Brain microvascular endothelial cell (primary cell): ENCODE results near the gene PPIF.

Source experiments
- DNase-seq: peaks from one replicate; pipeline ENCODE4 v3.0.0-alpha.2; 2020
- H3K27ac ChIP-seq: fragments of 250-450 bp; sonication (Bioruptor Pico); 2 replicates; pipeline ENCODE4 v1.5.1; 2020; ENCODE audit warnings: mild to moderate bottlenecking, moderate library complexity
- H3K27me3 ChIP-seq: fragments of 250-450 bp; sonication (Bioruptor Pico); replicated peaks from 2 replicates; pipeline ENCODE4 v1.5.1; 2020; ENCODE audit warnings: mild to moderate bottlenecking
- H3K36me3 ChIP-seq: fragments of 250-450 bp; sonication (Bioruptor Pico); replicated peaks from 2 replicates; pipeline ENCODE4 v1.5.1; 2020; ENCODE audit warnings: mild to moderate bottlenecking
- H3K4me3 ChIP-seq: 2 replicates; pipeline ENCODE4 v1.5.1; 2011; ENCODE audit warnings: low read depth, mild to moderate bottlenecking, control low read depth, low read length, moderate library complexity
- CTCF ChIP-seq: IDR thresholded peaks from 2 replicates; pipeline ENCODE4 v1.5.1; 2011; ENCODE audit warnings: low read depth, mild to moderate bottlenecking, moderate library complexity, low read length, control low read depth, inconsistent platforms; ENCODE audit errors: missing control alignments
- in situ Hi-C: cut with HindIII; loops from 2 replicates; pipeline ENCODE4 v1.10.0; 2017; ENCODE audit warnings: low sequenced_read_pairs, low pct_ligation_motif_present

PPIF gene

GRCh38 chr10:79385392-79385795 lies 38.1 kb downstream of the PPIF start:
- in situ Hi-C loops = no loop called here
- TF ChIP-seq CTCF = no peak
- DNase-seq = no peak
- no peak overlapping the region for H3K27ac ChIP-seq
- H3K4me3 ChIP-seq = no peak overlapping the region
- peaks cover 7% of the 10 kb centered on the region for H3K36me3 ChIP-seq
- H3K27me3 ChIP-seq = no peaks in the 10 kb centered on the region

- peaks cover 7% of the 10 kb centered on the region for H3K36me3 ChIP-seq
- no peaks in the 10 kb centered on the region for H3K27me3 ChIP-seq
- no peak overlapping the region for H3K27ac ChIP-seq
- no peak for DNase-seq
- H3K4me3 ChIP-seq = no peak overlapping the region
- in situ Hi-C loops = no loop called here
- TF ChIP-seq CTCF = peak; percentile 21
Observed at GRCh38 chr10:79385804-79386531, 38.7 kb downstream of the PPIF start.

- in situ Hi-C loops = no loop called here
Observed at GRCh38 chr10:79386637-79387465, 39.6 kb downstream of the PPIF start.

GRCh38 chr10:79387466-79387973 lies 40.3 kb downstream of the PPIF start:
- no peak for DNase-seq
- Histone ChIP-seq H3K27ac (no peak overlapping the region), H3K4me3 (no peak overlapping the region), H3K36me3 (peaks cover 7% of the 10 kb centered on the region), H3K27me3 (no peaks in the 10 kb centered on the region)
- no peak for TF ChIP-seq CTCF
- in situ Hi-C loops = no loop called here

More at GRCh38 chr10:79386637-79387465, 39.6 kb downstream of the PPIF start:
- Histone ChIP-seq H3K27me3 (no peaks in the 10 kb centered on the region), H3K27ac (no peak overlapping the region), H3K36me3 (peaks cover 7% of the 10 kb centered on the region), H3K4me3 (no peak overlapping the region)
- no peak for DNase-seq
- no peak for TF ChIP-seq CTCF

GRCh38 chr10:79387974-79388850 lies 40.9 kb downstream of the PPIF start:
- in situ Hi-C loops = no loop called here
- Histone ChIP-seq H3K27ac (no peak overlapping the region), H3K4me3 (no peak overlapping the region), H3K36me3 (peaks cover 7% of the 10 kb centered on the region), H3K27me3 (no peaks in the 10 kb centered on the region)
- TF ChIP-seq CTCF = no peak
- DNase-seq = no peak
